Panc1 (cell line): Measurements from ENCODE around the gene PTPN2. TPM values are rescaled to one million over a fixed set of nuclear protein-coding genes. Genes with fewer than 3 reads are reported as not detected.

Source experiments
- ATAC-seq: fragments of 200-7000 bp; cut with Tn5 transposase; 2 replicates; pipeline ENCODE4 v1.9.1; 2020; ENCODE audit warnings: mild to moderate bottlenecking, moderate library complexity
- BruUV-seq: library from RNA; stranded (reverse); fragments of 400-500 nt; replicated peaks from 2 replicates; lab custom pipeline; 2021; lab: Mats Ljungman, UMichigan
- CTCF ChIA-PET: fragments of 300-600 bp; sonication (Branson Sonifier 250); formaldehyde crosslinking; loops from one replicate; lab custom pipeline; 2022; ENCODE audit warnings: antibody characterized with exemption; lab: Charles Lee
- POLR2A ChIA-PET: fragments of 300-600 bp; sonication (Branson Sonifier 250); formaldehyde crosslinking; loops from one replicate; lab custom pipeline; 2022; ENCODE audit warnings: antibody characterized with exemption; lab: Charles Lee
- DNase-seq: peaks from one replicate; pipeline ENCODE4 v3.0.0-alpha.2; 2010; ENCODE audit warnings: low read depth, low spot score
- H3K27ac ChIP-seq: 2 replicates; pipeline ENCODE4 v1.5.1; 2011; ENCODE audit warnings: mild to moderate bottlenecking, low read length, inconsistent platforms
- H3K27me3 ChIP-seq: fragments of 200-500 bp; sonication (Bioruptor generic); 2 replicates; pipeline ENCODE4 v1.6.0; 2014; ENCODE audit warnings: low read length, inconsistent platforms; ENCODE audit not compliant: control insufficient read depth, insufficient read depth
- H3K36me3 ChIP-seq: fragments of 200-500 bp; sonication (Bioruptor generic); 2 replicates; pipeline ENCODE4 v1.5.1; 2014; ENCODE audit warnings: inconsistent platforms, mild to moderate bottlenecking, low read length, moderate library complexity; ENCODE audit not compliant: control insufficient read depth, insufficient read depth
- H3K4me1 ChIP-seq: 2 replicates; pipeline ENCODE4 v1.5.1; 2011; ENCODE audit warnings: inconsistent platforms, mild to moderate bottlenecking, low read length, moderate library complexity; ENCODE audit not compliant: control insufficient read depth, insufficient read depth
- H3K4me3 ChIP-seq, 2 experiments: 2 replicates each; pipeline ENCODE4 v1.5.1; 2011 to 2012; ENCODE audit warnings: low read depth in 2 of 2, low read length in 2 of 2, mild to moderate bottlenecking in 2 of 2, inconsistent platforms in 1 of 2, moderate library complexity in 1 of 2
- H3K9me3 ChIP-seq: fragments of 200-500 bp; sonication (Bioruptor generic); 2 replicates; pipeline ENCODE4 v1.5.1; 2014; ENCODE audit warnings: low read depth, mild to moderate bottlenecking, inconsistent platforms, low read length, moderate library complexity; ENCODE audit not compliant: control insufficient read depth, insufficient read depth
- CTCF ChIP-seq: fragments of 450-650 bp; IDR thresholded peaks from 2 replicates; pipeline ENCODE4 v1.5.1; 2017; ENCODE audit warnings: mild to moderate bottlenecking
- POLR2AphosphoS5 ChIP-seq: IDR thresholded peaks from 2 replicates; pipeline ENCODE4 v1.6.1; 2012; ENCODE audit warnings: mild to moderate bottlenecking, low read depth, low read length, moderate library complexity
- REST ChIP-seq, 2 experiments: IDR thresholded peaks; 2 replicates each; pipeline ENCODE4 v1.6.1; 2011 to 2012; ENCODE audit warnings: low read depth in 2 of 2, control low read depth in 1 of 2, low read length in 1 of 2, mild to moderate bottlenecking in 1 of 2, moderate library complexity in 1 of 2; ENCODE audit not compliant: insufficient read depth in 1 of 2
- SIN3A ChIP-seq: IDR thresholded peaks from 2 replicates; pipeline ENCODE4 v1.6.1; 2012; ENCODE audit warnings: low read depth, mild to moderate bottlenecking, low read length, moderate library complexity, borderline replicate concordance; ENCODE audit not compliant: insufficient read depth
- TCF7L2 ChIP-seq: IDR thresholded peaks from 2 replicates; pipeline ENCODE4 v1.6.1; 2011; ENCODE audit warnings: mild to moderate bottlenecking, low read depth, low read length, inconsistent platforms
- in situ Hi-C: cut with HindIII; loops from 2 replicates; pipeline ENCODE4 v1.10.0; 2016; ENCODE audit warnings: low sequenced_read_pairs, low pct_unique_long_range_greater_than_20kb
- intact Hi-C: fragments of 100-400 bp; cut with micrococcal nuclease; formaldehyde crosslinking; loops from one replicate; pipeline ENCODE4 v1.10.0; 2022; ENCODE audit not compliant: unreplicated experiment
- total RNA-seq: library from RNA; stranded (reverse); gene quantifications from one replicate; pipeline ENCODE4 v1.2.1, GENCODE V29; 2021; ENCODE audit not compliant: unreplicated experiment

Gene PTPN2
- total RNA-seq, 1 experiment from 2014 or later = 34.8 TPM

- intact Hi-C loops (no loop called here), in situ Hi-C loops (no loop called here)
- TF ChIP-seq SIN3A = no peak
- TF ChIP-seq POLR2AphosphoS5 = no peak
- no peak for TF ChIP-seq TCF7L2
- TF ChIP-seq REST (IDR thresholded peaks at IDR 0.05; ENCODE audit: insufficient read depth in 1 of 2, low read depth in 2 of 2, low read length in 1 of 2) = no peak
- no peak for TF ChIP-seq CTCF
- Histone ChIP-seq H3K36me3 (peaks cover 5% of the 10 kb centered on the region), H3K27ac (no peak overlapping the region), H3K4me3 (no peak overlapping the region), H3K9me3 (peaks cover 5% of the 10 kb centered on the region; the same call in 1 of the 2 replicates), H3K27me3 (no peaks in the 10 kb centered on the region), H3K4me1 (no peaks in the 10 kb centered on the region)
- ATAC-seq (no peak), DNase-seq (no peak)
- ChIA-PET CTCF (no interaction called here), POLR2A (interaction anchor here (0.5 kb wide), 2 partner anchors 37 to 60 kb away, joined by 5 to 7 read pairs; no protein-coding TSS in a partner anchor)
- TSS peak; percentile 36 for BruUV-seq
Measured at GRCh38 chr18:12823892-12824291, 60.1 kb downstream of the PTPN2 start.

- intact Hi-C loops = no loop called here
- ChIA-PET CTCF (no interaction called here), POLR2A (no interaction called here)
- Histone ChIP-seq H3K27ac (no peak overlapping the region), H3K4me1 (no peaks in the 10 kb centered on the region), H3K27me3 (no peaks in the 10 kb centered on the region), H3K4me3 (no peak overlapping the region), H3K9me3 (no peaks in the 10 kb centered on the region), H3K36me3 (peaks cover 3% of the 10 kb centered on the region)
- DNase-seq = no peak
- no peak for TF ChIP-seq SIN3A
- TF ChIP-seq CTCF = no peak
- no peak for TF ChIP-seq POLR2AphosphoS5
- TF ChIP-seq TCF7L2 = no peak
- TF ChIP-seq REST (IDR thresholded peaks at IDR 0.05; ENCODE audit: insufficient read depth in 1 of 2, low read depth in 2 of 2, low read length in 1 of 2) = no peak
- BruUV-seq = no TSS peak
- in situ Hi-C loops = no loop called here
- no peak for ATAC-seq
Measured at GRCh38 chr18:12821408-12821807, 62.6 kb downstream of the PTPN2 start.
